Measurements from ENCODE around the gene RPS21. TPM values are rescaled to one million over a fixed set of nuclear protein-coding genes. Genes with fewer than 3 reads are reported as not detected.

The RPS21 gene
- total and polyA plus RNA-seq, 10 donors, result 1,168 to 11,722 (median 3,328) TPM

DNA sequence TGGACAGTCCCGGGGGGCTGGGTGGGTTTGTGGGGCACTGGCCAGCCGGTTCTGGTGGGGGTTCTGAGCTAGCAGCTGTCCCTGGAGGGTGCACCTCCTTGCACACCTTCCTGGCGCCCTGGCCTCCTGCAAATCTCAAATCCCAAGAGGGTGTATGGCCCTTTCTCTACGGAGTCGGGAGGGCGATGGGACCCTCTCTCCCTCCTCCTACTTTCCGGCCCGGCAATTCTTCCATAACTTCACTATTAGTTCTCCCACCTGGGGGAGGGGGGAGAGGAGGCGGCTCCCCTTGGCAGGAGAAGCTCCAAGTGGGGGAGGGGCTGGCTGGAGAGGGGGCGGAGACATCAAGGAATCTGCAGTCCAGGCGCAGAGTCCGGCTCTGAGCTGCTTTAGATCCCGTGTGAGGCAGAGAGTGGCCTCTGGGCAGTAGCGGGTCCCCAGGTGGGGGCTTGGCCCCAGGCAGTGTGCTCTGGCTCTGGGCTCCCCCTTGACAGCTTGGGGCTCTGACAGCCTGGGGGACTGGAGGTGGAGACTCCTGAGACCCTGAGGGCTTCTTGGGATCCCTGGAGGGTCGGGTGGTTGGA lies 18.4 kb upstream of the RPS21 start:
- DNase-seq, result no peak
- peak overlapping the region in 6 of 8 donors; percentile 58 to 90 (median 66) for H3K4me3 ChIP-seq
- H3K27ac ChIP-seq, result peak overlapping the region in 4 of 8 donors; percentile 59 to 86 (median 82)
- H3K27me3 ChIP-seq (replicated peaks in 1 of 7), result peaks cover 0 to 79% (median 32%) of the 10 kb centered on the region in 7 donors
- TF ChIP-seq POLR2A (IDR thresholded peaks at IDR 0.05) (no peak), POLR2AphosphoS5 (IDR thresholded peaks at IDR 0.05) (no peak)
- TF ChIP-seq, protein P1, sequence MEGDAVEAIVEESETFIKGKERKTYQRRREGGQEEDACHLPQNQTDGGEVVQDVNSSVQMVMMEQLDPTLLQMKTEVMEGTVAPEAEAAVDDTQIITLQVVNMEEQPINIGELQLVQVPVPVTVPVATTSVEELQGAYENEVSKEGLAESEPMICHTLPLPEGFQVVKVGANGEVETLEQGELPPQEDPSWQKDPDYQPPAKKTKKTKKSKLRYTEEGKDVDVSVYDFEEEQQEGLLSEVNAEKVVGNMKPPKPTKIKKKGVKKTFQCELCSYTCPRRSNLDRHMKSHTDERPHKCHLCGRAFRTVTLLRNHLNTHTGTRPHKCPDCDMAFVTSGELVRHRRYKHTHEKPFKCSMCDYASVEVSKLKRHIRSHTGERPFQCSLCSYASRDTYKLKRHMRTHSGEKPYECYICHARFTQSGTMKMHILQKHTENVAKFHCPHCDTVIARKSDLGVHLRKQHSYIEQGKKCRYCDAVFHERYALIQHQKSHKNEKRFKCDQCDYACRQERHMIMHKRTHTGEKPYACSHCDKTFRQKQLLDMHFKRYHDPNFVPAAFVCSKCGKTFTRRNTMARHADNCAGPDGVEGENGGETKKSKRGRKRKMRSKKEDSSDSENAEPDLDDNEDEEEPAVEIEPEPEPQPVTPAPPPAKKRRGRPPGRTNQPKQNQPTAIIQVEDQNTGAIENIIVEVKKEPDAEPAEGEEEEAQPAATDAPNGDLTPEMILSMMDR (IDR thresholded peaks at IDR 0.05 in 8 of 11, conservative IDR thresholded peaks at IDR 0.05 in 3 of 11), result no peak
- peaks cover 13 to 67% (median 53%) of the 10 kb centered on the region in 6 donors for H3K4me1 ChIP-seq
- no peaks in the 10 kb centered on the region for H3K36me3 ChIP-seq
- intact Hi-C loops (cut with DNase I; ENCODE audit: low total_unique reads), result no loop called here
- WGBS, 5 donors, result 5 to 10% (median 8%) methylated on average over 13 to 15 of the region's 15 CpGs
- no peaks in the 10 kb centered on the region for H3K9me3 ChIP-seq

DNA sequence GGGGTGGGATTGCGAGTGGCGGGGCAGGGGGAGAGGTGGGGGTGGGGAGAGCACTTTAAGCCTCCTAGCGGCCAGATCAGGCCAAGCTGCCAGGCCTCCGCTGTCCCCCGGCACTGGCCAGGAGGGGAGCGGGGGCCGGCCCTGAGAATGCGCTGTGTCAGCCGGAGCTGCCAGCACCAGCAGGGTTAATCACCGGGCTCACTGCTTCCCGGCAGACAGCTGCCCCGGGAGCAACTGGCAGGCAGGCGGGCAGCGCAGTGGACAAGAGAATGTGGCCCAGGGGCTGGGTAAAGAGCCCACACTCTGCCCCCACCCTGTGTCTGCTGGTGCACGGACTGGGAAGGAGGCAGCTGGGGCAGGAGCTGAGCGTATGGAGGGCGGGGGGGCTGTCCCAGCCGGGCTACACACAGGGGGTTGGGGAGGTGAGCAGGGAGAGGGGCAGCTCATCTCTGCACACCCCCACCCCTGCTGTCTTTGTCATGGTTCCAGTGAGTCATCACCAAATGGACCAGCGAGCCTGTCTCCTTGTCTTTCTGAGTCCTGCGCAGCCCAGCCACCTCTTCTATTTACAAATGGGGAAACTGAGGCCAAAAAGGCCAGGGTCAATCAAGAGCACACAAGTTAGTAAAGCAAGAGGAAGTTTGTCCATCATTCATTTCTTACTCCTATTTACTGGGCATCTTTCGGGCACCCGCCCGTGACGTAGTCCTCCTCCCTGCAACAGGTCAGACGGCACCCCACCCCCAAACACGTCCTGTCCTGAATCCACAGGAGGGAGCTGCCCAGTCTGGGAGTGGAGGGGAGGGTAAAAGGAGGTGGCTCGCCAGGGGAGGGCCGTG lies 17.7 kb upstream of the RPS21 start:
- 24 to 30% (median 28%) methylated on average over 20 to 28 of the region's 28 CpGs for WGBS, 5 donors
- Histone ChIP-seq H3K4me1 (peaks cover 13 to 60% (median 49%) of the 10 kb centered on the region in 6 donors), H3K27me3 (replicated peaks in 1 of 7) (peaks cover 0 to 79% (median 32%) of the 10 kb centered on the region in 7 donors), H3K27ac (peak overlapping the region in 1 of 8 donors; percentile 86), H3K9me3 (no peaks in the 10 kb centered on the region), H3K4me3 (peak overlapping the region in 2 of 8 donors; percentile 76 to 90), H3K36me3 (no peaks in the 10 kb centered on the region)
- DNase-seq, result no peak
- TF ChIP-seq POLR2AphosphoS5 (IDR thresholded peaks at IDR 0.05) (peak in 2 of 3 donors; percentile 31 to 64), POLR2A (IDR thresholded peaks at IDR 0.05) (no peak)
- TF ChIP-seq, protein P1 (IDR thresholded peaks at IDR 0.05 in 8 of 11, conservative IDR thresholded peaks at IDR 0.05 in 3 of 11), result peak in 8 of 11 experiments; percentile 24 to 69 (median 55)
- intact Hi-C loops (cut with DNase I; ENCODE audit: low total_unique reads), result no loop called here

DNA sequence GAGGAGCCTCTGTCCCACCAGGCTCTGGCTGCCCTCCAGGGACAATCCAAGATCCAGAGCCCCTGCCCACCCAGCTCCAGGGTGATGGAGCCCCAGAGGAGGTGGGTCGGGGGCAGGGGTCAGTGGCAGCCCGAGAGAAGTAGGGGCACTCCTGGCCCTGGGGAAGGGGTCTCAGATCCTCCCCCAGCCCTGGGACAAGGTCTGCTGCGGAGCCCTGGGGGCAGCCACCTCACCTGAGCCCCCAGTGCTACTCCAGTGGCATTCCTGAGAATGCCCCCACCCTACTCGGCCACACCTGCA lies 17.1 kb upstream of the RPS21 start:
- 20 to 72% (median 55%) methylated on average over 1 to 4 of the region's 4 CpGs for WGBS, 5 donors
- no peaks in the 10 kb centered on the region for H3K36me3 ChIP-seq
- H3K4me1 ChIP-seq, result peaks cover 13 to 54% (median 46%) of the 10 kb centered on the region in 6 donors
- H3K4me3 ChIP-seq, result no peak overlapping the region
- intact Hi-C loops (cut with DNase I; ENCODE audit: low total_unique reads), result no loop called here
- H3K27ac ChIP-seq, result no peak overlapping the region
- H3K9me3 ChIP-seq, result no peaks in the 10 kb centered on the region
- TF ChIP-seq POLR2A (IDR thresholded peaks at IDR 0.05) (no peak), POLR2AphosphoS5 (IDR thresholded peaks at IDR 0.05) (no peak)
- TF ChIP-seq, protein P1 (IDR thresholded peaks at IDR 0.05 in 8 of 11, conservative IDR thresholded peaks at IDR 0.05 in 3 of 11), result no peak
- peaks cover 0 to 79% (median 32%) of the 10 kb centered on the region in 7 donors for H3K27me3 ChIP-seq (replicated peaks in 1 of 7)
- no peak for DNase-seq
